HG03175 (cell line): Measurements from ENCODE around the gene DOK6.
"Not testable (repeated sequence)": the region's sequence is repeated elsewhere in the genome, so short reads cannot be mapped to it uniquely, and the experiment has no call there.

Experiments used
- ATAC-seq: cut with Tn5 transposase; IDR thresholded peaks from one replicate; pipeline ENCODE4 v1.9.1; 2021; ENCODE audit warnings: mild to moderate bottlenecking, moderate library complexity; ENCODE audit not compliant: unreplicated experiment

The DOK6 gene

GRCh38 chr18:69787825-69788547 is 387.3 kb downstream of the DOK6 start:
- ATAC-seq, result no peak

- no peak for ATAC-seq
Observed at GRCh38 chr18:69789794-69790193, 389.1 kb downstream of the DOK6 start.

- no peak for ATAC-seq
Observed at GRCh38 chr18:69790649-69791048, 390.0 kb downstream of the DOK6 start.

DNA sequence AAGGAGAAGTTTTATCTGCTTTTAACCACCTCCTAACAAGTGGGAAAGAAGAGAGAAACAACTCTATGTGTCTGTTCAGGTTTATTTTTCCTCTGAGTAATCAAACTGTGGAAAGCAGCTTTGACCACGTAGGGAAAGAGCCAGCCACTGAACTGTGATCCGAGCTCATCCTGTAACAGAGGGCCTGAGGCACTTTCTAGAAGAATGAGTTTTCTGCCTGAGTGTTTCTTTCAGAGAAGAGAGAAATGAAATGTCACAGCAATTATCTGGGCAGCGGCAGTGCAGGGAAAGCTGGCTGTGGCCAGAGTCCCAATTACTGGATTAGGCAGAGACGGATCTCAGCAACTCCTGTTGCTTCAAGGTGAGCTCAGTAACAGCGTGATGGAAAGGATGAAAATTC is 395.1 kb downstream of the DOK6 start:
- ATAC-seq, result no peak

- ATAC-seq, result no peak
Observed at GRCh38 chr18:69804776-69805501, 404.3 kb downstream of the DOK6 start.

DNA sequence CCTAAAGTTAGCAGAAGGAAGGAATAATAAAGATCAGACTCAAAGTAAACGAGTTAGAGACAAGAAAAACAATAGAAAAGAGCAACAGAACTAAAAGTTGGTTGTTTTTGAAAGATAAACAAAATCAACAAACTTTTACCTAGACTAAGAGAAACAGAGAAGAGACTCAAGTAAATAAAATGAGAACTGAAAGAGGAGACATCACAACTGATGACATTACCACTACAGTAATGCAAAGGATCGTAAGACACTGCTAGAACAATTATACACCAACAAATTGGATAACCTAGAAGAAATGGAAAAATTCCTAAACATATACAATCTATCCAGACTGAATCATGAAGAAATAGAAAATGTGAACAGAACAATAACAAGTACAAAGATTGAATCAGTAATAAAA is 407.7 kb downstream of the DOK6 start:
- ATAC-seq, result no peak

- ATAC-seq, result no peak
Observed at GRCh38 chr18:69813559-69813958, 412.9 kb downstream of the DOK6 start.

GRCh38 chr18:69814861-69815385 is 414.2 kb downstream of the DOK6 start:
- ATAC-seq, result no peak

GRCh38 chr18:69817335-69817940 is 416.8 kb downstream of the DOK6 start:
- ATAC-seq, result no peak

DNA sequence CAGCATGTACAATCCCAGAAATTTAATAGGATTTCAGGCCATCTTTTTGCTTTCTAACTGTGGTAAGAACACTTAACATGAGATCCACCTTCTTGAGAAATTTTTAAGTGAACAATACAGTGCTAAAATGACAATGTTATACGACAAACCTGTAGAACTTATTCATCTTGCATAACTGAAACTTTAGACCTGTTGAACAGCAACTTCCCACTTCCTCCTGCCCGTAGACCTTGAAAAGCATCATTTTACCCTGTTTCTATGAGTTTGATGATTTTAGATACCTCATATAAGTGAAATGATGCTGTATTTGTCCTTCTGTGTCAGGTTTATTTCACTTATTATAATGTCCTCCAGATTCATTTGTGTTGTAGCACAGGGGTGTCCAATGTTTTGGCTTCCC is 418.8 kb downstream of the DOK6 start:
- ATAC-seq, result no peak

GRCh38 chr18:69820538-69820937 is 419.9 kb downstream of the DOK6 start:
- no peak for ATAC-seq

GRCh38 chr18:69830189-69830588 is 429.5 kb downstream of the DOK6 start:
- no peak for ATAC-seq

GRCh38 chr18:69834980-69835379 is 434.3 kb downstream of the DOK6 start:
- not testable (repeated sequence) for ATAC-seq

DNA sequence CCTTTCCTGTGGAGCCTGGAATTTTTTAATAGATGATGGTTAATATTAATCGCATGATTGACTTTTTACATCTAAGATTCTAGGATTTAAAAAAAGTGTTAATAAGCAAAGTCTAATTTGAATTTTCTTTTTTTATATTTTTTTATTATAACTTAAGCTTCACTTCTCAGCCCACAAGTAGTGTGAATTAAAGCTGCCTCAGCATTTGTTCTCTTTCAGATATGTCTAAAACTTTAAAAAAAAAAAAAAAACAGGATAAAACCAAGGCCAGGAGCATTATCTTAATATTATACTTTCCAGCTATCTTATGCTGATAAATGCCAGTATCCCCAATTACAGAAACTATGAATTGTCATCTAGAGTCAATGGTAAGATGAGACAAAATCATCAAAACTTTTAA is 437.3 kb downstream of the DOK6 start:
- ATAC-seq, result no peak

DNA sequence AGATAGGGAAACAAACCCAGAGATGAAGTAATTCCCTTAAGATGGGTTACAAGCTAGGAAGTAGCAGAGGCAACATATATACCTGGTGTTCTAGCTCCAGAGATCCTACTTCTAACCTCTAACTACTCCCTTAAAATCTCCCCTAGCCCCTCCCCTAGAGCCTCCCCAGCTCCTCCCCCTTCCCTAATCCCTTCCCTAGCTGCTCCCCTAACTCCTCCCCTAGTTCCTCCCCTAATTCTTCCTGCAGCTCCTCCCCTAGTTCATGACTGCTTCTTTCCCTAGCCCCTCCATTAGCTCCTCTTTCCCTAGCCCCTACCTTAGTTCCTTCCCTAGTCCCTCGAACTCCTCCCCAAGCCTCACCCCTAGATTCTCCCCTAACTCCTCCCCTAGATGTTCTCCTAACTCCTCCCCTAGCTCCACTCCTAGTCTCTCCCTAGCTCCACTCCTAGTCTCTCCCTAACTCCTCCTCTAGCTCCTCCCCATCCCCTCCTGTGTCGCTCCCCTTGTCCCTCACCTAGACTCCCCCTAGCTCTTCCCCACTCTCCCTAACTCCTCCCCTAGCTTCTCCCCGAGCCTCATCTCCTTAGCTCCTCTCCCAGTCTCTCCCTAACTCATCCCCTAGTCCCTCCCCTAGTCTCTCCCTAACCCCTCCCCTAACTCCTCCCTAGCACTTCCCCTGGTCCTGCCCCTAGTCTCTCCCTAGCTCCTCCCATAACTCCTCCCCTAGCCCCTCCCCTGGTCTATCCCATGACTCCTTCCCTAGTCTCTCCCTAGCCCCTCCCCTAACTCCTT is 438.1 kb downstream of the DOK6 start:
- no peak for ATAC-seq

- ATAC-seq, result no peak
Observed at GRCh38 chr18:69839497-69839896, 438.8 kb downstream of the DOK6 start.

- ATAC-seq, result no peak
Observed at GRCh38 chr18:69840001-69840400, 439.3 kb downstream of the DOK6 start.

- no peak for ATAC-seq
Observed at GRCh38 chr18:69840445-69840844, 439.8 kb downstream of the DOK6 start.

GRCh38 chr18:69841117-69841516 is 440.4 kb downstream of the DOK6 start:
- no peak for ATAC-seq

- no peak for ATAC-seq
Observed at GRCh38 chr18:69843015-69843414, 442.3 kb downstream of the DOK6 start.

GRCh38 chr18:69844656-69845055 is 444.0 kb downstream of the DOK6 start:
- ATAC-seq, result no peak
